Erythroblast (primary cell): Measurements from ENCODE around the gene COL9A3.

Experiments used
- DNase-seq, 2 experiments: peaks; one replicate each; lab custom pipeline; 2025; lab: John Stamatoyannopoulos, UW
- GATA1 ChIP-seq: IDR thresholded peaks from 2 replicates; pipeline ENCODE4 v1.6.1; 2011; ENCODE audit warnings: low read depth, mild to moderate bottlenecking, control low read depth, low read length, moderate library complexity
- POLR2A ChIP-seq: IDR thresholded peaks from 2 replicates; pipeline ENCODE4 v1.6.1; 2011; ENCODE audit warnings: mild to moderate bottlenecking, low read length

COL9A3 gene

GRCh38 chr20:62875419-62876361 lies 58.8 kb downstream of the COL9A3 start:
- peak; percentile 50 to 66 for DNase-seq
- TF ChIP-seq GATA1 (no peak), POLR2A (no peak)

- no peak for DNase-seq
Observed at GRCh38 chr20:62876501-62876901, 59.7 kb downstream of the COL9A3 start.

GRCh38 chr20:62876902-62877816 lies 60.3 kb downstream of the COL9A3 start:
- DNase-seq: no peak
- TF ChIP-seq GATA1 (no peak), POLR2A (no peak)

More at GRCh38 chr20:62876501-62876901, 59.7 kb downstream of the COL9A3 start:
- no peak for TF ChIP-seq GATA1
- TF ChIP-seq POLR2A: no peak

DNA sequence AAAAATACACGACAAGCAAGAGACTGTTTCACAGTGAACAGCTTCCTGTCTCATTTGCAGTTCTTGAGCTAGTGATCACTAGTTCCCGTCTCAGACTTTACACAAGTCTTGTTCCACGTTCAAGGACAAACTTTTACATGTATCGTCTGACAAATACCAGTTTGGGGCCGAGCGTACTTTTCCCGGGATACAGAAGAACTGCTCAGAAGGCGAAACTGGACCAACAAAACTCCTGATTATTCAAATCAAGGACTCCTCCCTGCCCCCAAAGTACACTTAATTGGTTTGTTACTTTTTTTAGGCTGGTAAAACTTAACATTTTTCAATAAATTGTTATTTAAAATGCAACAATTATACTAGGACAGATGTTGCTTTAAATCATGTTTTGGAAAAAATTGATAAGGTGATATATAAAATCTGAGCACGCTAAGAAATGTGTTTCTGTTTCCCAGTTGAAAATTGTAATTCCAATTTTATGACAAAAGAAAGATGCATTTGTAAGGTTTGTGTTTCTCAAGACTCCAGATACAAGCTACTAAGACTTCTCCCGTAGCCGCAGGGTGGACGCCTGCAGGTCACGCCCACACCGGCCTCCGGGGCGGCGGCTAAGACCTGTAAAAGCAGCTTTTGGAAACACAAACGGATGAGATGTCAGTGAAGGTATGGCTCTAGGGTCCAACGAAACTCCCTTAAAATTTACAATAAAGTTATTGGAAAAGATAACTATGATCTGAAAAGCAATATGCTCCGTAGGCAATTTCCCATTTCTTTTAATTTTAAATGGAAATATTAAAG lies 61.6 kb downstream of the COL9A3 start:
- TF ChIP-seq POLR2A (no peak), GATA1 (no peak)
- no peak for DNase-seq

DNA sequence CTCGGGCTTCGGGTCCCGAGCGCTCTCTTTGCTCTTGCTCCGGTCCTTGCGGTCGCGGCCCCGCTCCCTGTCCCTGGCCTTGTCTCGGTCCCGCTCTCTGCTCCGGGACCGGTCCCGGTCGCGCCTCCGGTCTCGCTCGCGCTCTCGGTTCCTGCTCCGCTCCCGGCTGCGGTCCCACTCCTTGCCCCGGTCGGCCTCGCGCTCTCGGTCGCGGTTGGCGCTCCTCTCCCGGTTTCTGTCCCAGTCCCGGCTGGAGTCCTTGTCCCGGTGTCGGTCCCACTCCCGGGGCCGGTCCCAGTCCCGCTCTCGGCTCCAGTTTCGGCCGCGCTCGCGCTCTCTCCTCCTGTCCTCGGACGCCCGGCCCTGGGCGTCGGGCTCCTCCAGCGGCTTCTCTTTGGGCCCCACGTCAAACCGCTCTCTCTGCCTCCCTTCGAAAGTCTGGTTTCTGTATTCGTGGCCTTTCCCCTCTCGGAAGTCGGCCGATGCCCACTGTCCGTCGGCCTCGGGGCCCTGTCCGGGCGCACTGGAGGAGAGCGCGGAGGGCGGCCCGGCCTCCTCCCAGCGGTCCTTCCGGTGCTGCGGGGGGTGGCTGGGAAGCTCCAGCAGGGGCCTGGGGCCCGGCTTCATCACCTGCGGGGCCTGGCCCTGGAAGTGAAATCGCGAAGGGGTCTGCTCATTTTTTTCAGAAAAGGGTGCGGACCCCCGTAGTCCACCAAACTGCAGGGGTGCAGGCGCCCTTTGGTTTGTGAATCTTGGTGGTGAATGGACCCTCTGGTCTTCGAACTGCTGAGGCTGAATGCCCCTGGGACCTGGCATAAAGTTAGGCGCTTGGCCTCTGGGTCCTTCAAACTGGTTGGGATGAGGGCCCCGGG lies 62.7 kb downstream of the COL9A3 start:
- TF ChIP-seq GATA1 (no peak), POLR2A (no peak)
- DNase-seq: no peak

DNA sequence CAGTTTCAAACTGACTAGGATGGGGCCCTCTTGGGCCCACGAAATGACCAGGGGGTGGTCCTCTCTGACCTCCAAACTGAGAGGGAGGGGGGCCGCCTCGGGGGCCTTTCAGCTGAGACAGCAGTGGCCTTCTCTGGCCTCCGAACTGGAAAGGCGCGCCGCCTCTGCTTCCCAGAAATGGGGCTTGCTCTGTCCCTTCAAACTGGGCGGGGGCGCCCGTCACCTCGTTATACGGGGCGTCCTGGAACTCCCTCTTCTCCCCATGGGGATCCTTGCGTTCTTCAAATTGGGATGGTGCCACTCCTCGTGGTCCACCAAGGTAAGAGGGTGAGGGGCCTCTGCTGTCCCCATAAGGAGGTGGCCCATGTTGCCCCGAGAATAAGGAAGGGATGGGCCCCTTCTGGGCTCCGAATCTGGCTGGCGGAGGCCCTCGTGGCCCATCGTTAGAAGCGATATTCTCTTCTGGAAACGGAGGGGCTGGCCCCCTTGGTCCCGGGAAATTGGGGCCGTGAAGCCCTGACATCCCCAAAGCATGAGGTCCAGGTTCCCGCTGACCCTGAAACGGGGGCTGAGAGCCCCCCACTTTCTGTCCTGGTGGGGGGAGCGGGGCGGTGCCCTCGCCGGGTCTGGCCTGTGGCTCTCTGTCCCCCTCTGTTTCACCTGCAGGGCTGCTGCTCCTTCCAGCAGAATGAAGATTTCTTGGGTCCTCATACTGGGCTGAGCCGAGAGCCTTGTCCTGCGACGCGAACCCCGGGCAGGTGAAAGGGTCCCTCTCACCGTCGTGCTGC lies 63.5 kb downstream of the COL9A3 start:
- DNase-seq: no peak
- TF ChIP-seq POLR2A (no peak), GATA1 (no peak)

- TF ChIP-seq POLR2A (no peak), GATA1 (no peak)
- DNase-seq: no peak
Observed at GRCh38 chr20:62880935-62881661, 64.2 kb downstream of the COL9A3 start.

GRCh38 chr20:62881662-62882395 lies 65.0 kb downstream of the COL9A3 start:
- TF ChIP-seq GATA1 (no peak), POLR2A (no peak)
- DNase-seq: no peak

GRCh38 chr20:62882426-62882825 lies 65.6 kb downstream of the COL9A3 start:
- TF ChIP-seq GATA1 (no peak), POLR2A (no peak)

DNA sequence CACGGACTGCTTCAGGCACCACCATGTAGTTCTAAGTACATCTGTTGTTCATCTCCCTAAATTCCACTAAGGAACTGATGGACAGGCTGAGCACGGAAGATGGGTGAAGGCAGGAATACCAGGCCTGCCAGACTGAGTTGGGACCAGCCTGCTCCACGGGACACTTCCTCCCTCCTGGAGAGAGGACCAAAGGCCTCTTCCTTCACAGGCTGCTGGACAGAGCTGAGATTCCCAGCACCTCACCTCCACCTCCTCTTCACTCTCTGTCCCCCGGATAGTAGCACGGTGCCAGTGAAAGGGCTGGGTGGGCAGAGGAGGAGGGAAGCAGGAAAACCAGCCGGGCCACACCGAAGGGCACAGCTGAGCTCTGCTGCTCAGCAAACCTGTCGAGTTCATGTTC lies 67.7 kb downstream of the COL9A3 start:
- no peak for DNase-seq
- no peak for TF ChIP-seq GATA1

More at GRCh38 chr20:62882426-62882825, 65.6 kb downstream of the COL9A3 start:
- no peak for DNase-seq
